H54 (cell line): ENCODE data around the gene NUAK2.

ENCODE experiments used
- DNase-seq: peaks from one replicate; pipeline ENCODE4 v3.0.0; 2011; ENCODE audit warnings: low spot score, mixed read lengths; ENCODE audit not compliant: insufficient read length
- FAIRE-seq: peaks from 3 replicates; lab custom pipeline; 2011; peaks lifted over from hg19 to GRCh38; lab: Jason Lieb, UNC
- POLR2A ChIP-seq: IDR thresholded peaks from 2 replicates; pipeline ENCODE4 v1.6.1; 2011; ENCODE audit warnings: low read depth, mild to moderate bottlenecking, low read length

The NUAK2 gene

GRCh38 chr1:205339197-205339702, 17.7 kb upstream of the NUAK2 start:
- TF ChIP-seq POLR2A = no peak
- no peak for DNase-seq
- no peak for FAIRE-seq

- no peak for TF ChIP-seq POLR2A
- DNase-seq (no peak), FAIRE-seq (no peak)
Observed at GRCh38 chr1:205338011-205338410, 16.5 kb upstream of the NUAK2 start.

- DNase-seq (no peak), FAIRE-seq (no peak)
- no peak for TF ChIP-seq POLR2A
Observed at GRCh38 chr1:205337481-205337880, 15.9 kb upstream of the NUAK2 start.

GRCh38 chr1:205335692-205336091, 14.1 kb upstream of the NUAK2 start:
- FAIRE-seq (no peak), DNase-seq (peak; percentile 77)
- TF ChIP-seq POLR2A = no peak

GRCh38 chr1:205332015-205332791, 10.7 kb upstream of the NUAK2 start:
- FAIRE-seq = no peak
- no peak for DNase-seq
- no peak for TF ChIP-seq POLR2A

- no peak for TF ChIP-seq POLR2A
- DNase-seq (no peak), FAIRE-seq (no peak)
Observed at GRCh38 chr1:205330150-205330549, 8.6 kb upstream of the NUAK2 start.

GRCh38 chr1:205329719-205330118, 8.2 kb upstream of the NUAK2 start:
- no peak for TF ChIP-seq POLR2A
- DNase-seq = no peak
- FAIRE-seq = no peak

- DNase-seq (no peak), FAIRE-seq (no peak)
- TF ChIP-seq POLR2A = no peak
Observed at GRCh38 chr1:205328476-205328875, 6.9 kb upstream of the NUAK2 start.

- no peak for TF ChIP-seq POLR2A
- FAIRE-seq = no peak
- no peak for DNase-seq
Observed at GRCh38 chr1:205326812-205327466, 5.4 kb upstream of the NUAK2 start.

GRCh38 chr1:205325334-205325884, 3.9 kb upstream of the NUAK2 start:
- FAIRE-seq = peak; percentile 11

GRCh38 chr1:205324781-205325180, 3.2 kb upstream of the NUAK2 start:
- FAIRE-seq (no peak), DNase-seq (peak; percentile 47)
- TF ChIP-seq POLR2A = no peak

More at GRCh38 chr1:205325334-205325884, 3.9 kb upstream of the NUAK2 start:
- peak; percentile 86 for DNase-seq
- TF ChIP-seq POLR2A = 0 out of 2 replicates have a peak, but pooled peaks have one; percentile 7

GRCh38 chr1:205323794-205324193, 2.2 kb upstream of the NUAK2 start:
- no peak for DNase-seq
- FAIRE-seq = no peak
- TF ChIP-seq POLR2A = no peak

GRCh38 chr1:205321959-205322283, 376 bp upstream of the NUAK2 start:
- DNase-seq (no peak), FAIRE-seq (no peak)
- no peak for TF ChIP-seq POLR2A

- no peak for FAIRE-seq
- no peak for TF ChIP-seq POLR2A
- no peak for DNase-seq
Observed at GRCh38 chr1:205319081-205320018, 2.2 kb downstream of the NUAK2 start.
